ENCODE measurements around the gene ANKRD63.

DNA sequence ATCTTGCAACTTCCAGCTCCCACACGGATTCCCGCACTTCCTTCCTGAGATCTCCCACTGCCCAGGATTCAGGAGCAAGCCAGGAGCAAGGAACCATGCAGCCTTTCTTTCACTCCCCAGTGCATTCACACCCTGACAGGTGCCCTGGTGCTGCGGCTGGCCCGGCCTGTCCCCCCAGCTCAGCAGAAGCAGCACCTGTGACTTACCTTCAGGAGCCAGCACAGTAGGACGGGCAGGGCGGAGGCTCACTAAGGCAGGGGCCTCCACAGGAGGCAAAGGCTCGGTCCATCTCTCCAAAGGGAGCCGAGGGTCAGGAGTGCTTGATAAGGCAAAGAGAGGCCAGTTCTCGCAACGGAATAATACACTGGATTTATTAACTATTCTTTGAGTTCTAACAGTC lies 4.8 kb downstream of the ANKRD63 start:
- TF ChIP-seq, protein P1, sequence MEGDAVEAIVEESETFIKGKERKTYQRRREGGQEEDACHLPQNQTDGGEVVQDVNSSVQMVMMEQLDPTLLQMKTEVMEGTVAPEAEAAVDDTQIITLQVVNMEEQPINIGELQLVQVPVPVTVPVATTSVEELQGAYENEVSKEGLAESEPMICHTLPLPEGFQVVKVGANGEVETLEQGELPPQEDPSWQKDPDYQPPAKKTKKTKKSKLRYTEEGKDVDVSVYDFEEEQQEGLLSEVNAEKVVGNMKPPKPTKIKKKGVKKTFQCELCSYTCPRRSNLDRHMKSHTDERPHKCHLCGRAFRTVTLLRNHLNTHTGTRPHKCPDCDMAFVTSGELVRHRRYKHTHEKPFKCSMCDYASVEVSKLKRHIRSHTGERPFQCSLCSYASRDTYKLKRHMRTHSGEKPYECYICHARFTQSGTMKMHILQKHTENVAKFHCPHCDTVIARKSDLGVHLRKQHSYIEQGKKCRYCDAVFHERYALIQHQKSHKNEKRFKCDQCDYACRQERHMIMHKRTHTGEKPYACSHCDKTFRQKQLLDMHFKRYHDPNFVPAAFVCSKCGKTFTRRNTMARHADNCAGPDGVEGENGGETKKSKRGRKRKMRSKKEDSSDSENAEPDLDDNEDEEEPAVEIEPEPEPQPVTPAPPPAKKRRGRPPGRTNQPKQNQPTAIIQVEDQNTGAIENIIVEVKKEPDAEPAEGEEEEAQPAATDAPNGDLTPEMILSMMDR (conservative IDR thresholded peaks at IDR 0.05 in 1 of 2, IDR thresholded peaks at IDR 0.05 in 1 of 2; ENCODE audit: low read depth in 1 of 2, low read length in 2 of 2): no peak
- TF ChIP-seq EZH2 (IDR thresholded peaks at IDR 0.05; ENCODE audit: low read length, missing control alignments): no peak

Measured in fibroblast of lung (primary cell).